Mononuclear cell (primary cell): ENCODE results near the gene SATB2. TPM values are rescaled to one million over a fixed set of nuclear protein-coding genes. Genes with fewer than 3 reads are reported as not detected.

Source experiments
- H3K27me3 ChIP-seq: 2 replicates; pipeline ENCODE4 v1.6.0; 2011; ENCODE audit warnings: low read length, control low read depth; ENCODE audit not compliant: insufficient read depth
- H3K4me1 ChIP-seq: 2 replicates; pipeline ENCODE4 v1.5.1; 2011; ENCODE audit warnings: mild to moderate bottlenecking, low read length, control low read depth; ENCODE audit not compliant: insufficient read depth
- H3K4me3 ChIP-seq: 2 replicates; pipeline ENCODE4 v1.5.1; 2011; ENCODE audit warnings: mild to moderate bottlenecking, low read length, moderate library complexity
- H3K9me3 ChIP-seq: 2 replicates; pipeline ENCODE4 v1.5.1; 2011; ENCODE audit warnings: low read depth, mild to moderate bottlenecking, control low read depth, low read length
- total RNA-seq: library from RNA; depleted of rRNA; stranded (reverse); fragments of >200 nt; gene quantifications from one replicate; pipeline ENCODE4 v1.2.3, GENCODE V29; 2012

SATB2 gene
- total RNA-seq, 1 donor: 0.73 TPM

DNA sequence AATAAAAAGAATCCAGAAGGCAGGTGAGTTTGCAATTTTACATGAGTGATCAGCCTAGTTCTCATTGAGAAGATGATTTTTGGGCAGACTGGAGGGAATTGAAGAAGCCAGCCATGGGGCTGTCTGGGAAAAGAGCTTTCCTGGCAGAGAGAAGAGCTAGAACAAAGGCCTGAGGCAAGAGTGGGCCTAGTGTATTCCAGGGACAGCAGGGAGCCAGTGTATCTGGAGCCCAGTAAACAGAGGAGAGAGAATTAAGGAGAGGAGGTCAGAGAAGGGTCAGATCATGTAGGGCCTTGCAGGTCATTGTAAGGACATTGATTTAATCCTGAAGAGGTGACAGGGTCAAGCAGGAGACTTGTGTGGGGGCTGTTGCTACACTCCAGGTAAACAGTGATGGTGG lies 195.8 kb downstream of the SATB2 start:
- H3K27me3 ChIP-seq: no peaks in the 10 kb centered on the region
- no peaks in the 10 kb centered on the region for H3K4me1 ChIP-seq
- H3K4me3 ChIP-seq: no peak overlapping the region
- H3K9me3 ChIP-seq: peaks cover 9% of the 10 kb centered on the region

GRCh38 chr2:199261239-199261638 lies 196.5 kb downstream of the SATB2 start:
- H3K4me1 ChIP-seq: no peaks in the 10 kb centered on the region
- H3K4me3 ChIP-seq: no peak overlapping the region
- H3K9me3 ChIP-seq: peaks cover 9% of the 10 kb centered on the region
- H3K27me3 ChIP-seq: no peaks in the 10 kb centered on the region

- Histone ChIP-seq H3K27me3 (no peaks in the 10 kb centered on the region), H3K9me3 (peaks cover 9% of the 10 kb centered on the region), H3K4me1 (no peaks in the 10 kb centered on the region), H3K4me3 (no peak overlapping the region)
Measured at GRCh38 chr2:199259671-199260070, 198.1 kb downstream of the SATB2 start.

- H3K27me3 ChIP-seq: no peaks in the 10 kb centered on the region
- no peaks in the 10 kb centered on the region for H3K9me3 ChIP-seq
- no peaks in the 10 kb centered on the region for H3K4me1 ChIP-seq
- no peak overlapping the region for H3K4me3 ChIP-seq
Measured at GRCh38 chr2:199258291-199258690, 199.4 kb downstream of the SATB2 start.

- Histone ChIP-seq H3K4me3 (no peak overlapping the region), H3K9me3 (no peaks in the 10 kb centered on the region)
Measured at GRCh38 chr2:199257261-199258224, 200.2 kb downstream of the SATB2 start.

DNA sequence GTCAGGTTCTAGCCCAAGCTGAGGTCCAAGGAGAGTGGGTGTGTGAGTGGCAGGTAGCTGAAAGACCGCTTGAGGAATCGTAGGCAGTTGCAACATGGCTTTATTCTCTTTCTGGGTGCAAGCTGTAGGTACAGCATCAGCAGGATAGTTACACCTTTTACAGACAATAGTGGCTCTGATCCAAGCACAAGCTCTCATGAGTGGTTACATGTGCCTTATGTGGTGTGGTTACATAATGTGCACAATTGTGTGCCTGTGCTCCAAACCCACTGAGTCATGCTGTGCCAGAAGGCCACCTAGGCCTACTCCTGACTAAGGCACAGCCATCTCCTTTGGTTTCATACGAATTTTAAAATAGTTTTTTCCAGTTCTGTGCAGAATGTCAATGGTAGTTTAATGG lies 227.6 kb downstream of the SATB2 start:
- no peak overlapping the region for H3K4me3 ChIP-seq
- H3K27me3 ChIP-seq: no peaks in the 10 kb centered on the region
- H3K9me3 ChIP-seq: no peaks in the 10 kb centered on the region
- H3K4me1 ChIP-seq: no peaks in the 10 kb centered on the region

More at GRCh38 chr2:199257261-199258224, 200.2 kb downstream of the SATB2 start:
- Histone ChIP-seq H3K27me3 (no peaks in the 10 kb centered on the region), H3K4me1 (no peaks in the 10 kb centered on the region)

- H3K4me3 ChIP-seq: no peak overlapping the region
- no peaks in the 10 kb centered on the region for H3K27me3 ChIP-seq
- no peaks in the 10 kb centered on the region for H3K9me3 ChIP-seq
- H3K4me1 ChIP-seq: no peaks in the 10 kb centered on the region
Measured at GRCh38 chr2:199228887-199229819, 228.6 kb downstream of the SATB2 start.

DNA sequence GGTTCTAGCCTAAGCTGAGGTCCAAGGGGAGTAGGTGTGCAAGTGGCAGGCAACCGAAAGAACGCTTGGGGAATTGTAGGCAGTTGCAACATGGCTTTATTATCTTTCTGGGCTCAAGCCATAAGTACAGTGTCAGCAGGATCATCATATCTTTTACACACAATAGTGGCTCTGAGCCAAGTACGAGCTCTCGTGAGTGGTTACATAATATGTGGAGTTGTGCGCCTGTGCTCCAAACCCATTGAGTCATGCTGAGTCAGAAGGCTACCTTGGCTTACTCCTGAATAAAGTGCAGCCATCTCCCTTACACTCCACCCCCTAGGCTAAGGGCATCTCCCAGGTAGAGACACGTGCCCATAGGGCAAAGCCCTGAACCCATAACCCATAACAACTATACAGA lies 233.9 kb downstream of the SATB2 start:
- Histone ChIP-seq H3K4me3 (no peak overlapping the region), H3K4me1 (no peaks in the 10 kb centered on the region), H3K9me3 (no peaks in the 10 kb centered on the region), H3K27me3 (no peaks in the 10 kb centered on the region)

GRCh38 chr2:199220920-199221319 lies 236.8 kb downstream of the SATB2 start:
- no peaks in the 10 kb centered on the region for H3K27me3 ChIP-seq
- H3K9me3 ChIP-seq: no peaks in the 10 kb centered on the region
- H3K4me3 ChIP-seq: no peak overlapping the region
- H3K4me1 ChIP-seq: no peaks in the 10 kb centered on the region

GRCh38 chr2:199219551-199219950 lies 238.2 kb downstream of the SATB2 start:
- H3K4me3 ChIP-seq: no peak overlapping the region
- no peaks in the 10 kb centered on the region for H3K27me3 ChIP-seq
- H3K9me3 ChIP-seq: no peaks in the 10 kb centered on the region
- H3K4me1 ChIP-seq: no peaks in the 10 kb centered on the region
